Forelimb muscle (tissue), 1 donor: ENCODE measurements around the gene TMTC1. TPM values are rescaled to one million over a fixed set of nuclear protein-coding genes. Genes with fewer than 3 reads are reported as not detected.

Source experiments
- DNase-seq: peaks from one replicate; pipeline ENCODE4 v3.0.0-alpha.2; 2013; ENCODE audit warnings: low read depth
- polyA plus RNA-seq: library from polyadenylated mRNA; unstranded; fragments of 120-200 nt; gene quantifications from one replicate; pipeline ENCODE4 v1.2.1, GENCODE V29; 2013; ENCODE audit not compliant: insufficient read length

Gene TMTC1
- polyA plus RNA-seq, 1 donor, result 43.9 TPM

GRCh38 chr12:29741342-29742241, 42.1 kb downstream of the TMTC1 start:
- DNase-seq, result no peak

GRCh38 chr12:29739279-29739991, 44.3 kb downstream of the TMTC1 start:
- DNase-seq, result no peak

- peak; percentile 89 for DNase-seq
Observed at GRCh38 chr12:29738365-29738764, 45.4 kb downstream of the TMTC1 start.

- no peak for DNase-seq
Observed at GRCh38 chr12:29737644-29738043, 46.1 kb downstream of the TMTC1 start.

GRCh38 chr12:29735604-29736003, 48.1 kb downstream of the TMTC1 start:
- no peak for DNase-seq

- no peak for DNase-seq
Observed at GRCh38 chr12:29734734-29735133, 49.0 kb downstream of the TMTC1 start.

- no peak for DNase-seq
Observed at GRCh38 chr12:29734305-29734704, 49.4 kb downstream of the TMTC1 start.

- no peak for DNase-seq
Observed at GRCh38 chr12:29733501-29733900, 50.2 kb downstream of the TMTC1 start.

- no peak for DNase-seq
Observed at GRCh38 chr12:29733060-29733459, 50.7 kb downstream of the TMTC1 start.

GRCh38 chr12:29732593-29732992, 51.1 kb downstream of the TMTC1 start:
- DNase-seq, result no peak

GRCh38 chr12:29732191-29732590, 51.6 kb downstream of the TMTC1 start:
- DNase-seq, result no peak

GRCh38 chr12:29731591-29731990, 52.2 kb downstream of the TMTC1 start:
- DNase-seq, result peak; percentile 80

GRCh38 chr12:29730481-29730880, 53.3 kb downstream of the TMTC1 start:
- DNase-seq, result no peak

- no peak for DNase-seq
Observed at GRCh38 chr12:29728030-29728429, 55.7 kb downstream of the TMTC1 start.

GRCh38 chr12:29726741-29727348, 56.9 kb downstream of the TMTC1 start:
- no peak for DNase-seq

GRCh38 chr12:29726321-29726692, 57.4 kb downstream of the TMTC1 start:
- no peak for DNase-seq

GRCh38 chr12:29725587-29726320, 58.0 kb downstream of the TMTC1 start:
- DNase-seq, result no peak

GRCh38 chr12:29722164-29722563, 61.6 kb downstream of the TMTC1 start:
- DNase-seq, result no peak

GRCh38 chr12:29719381-29719780, 64.4 kb downstream of the TMTC1 start:
- DNase-seq, result no peak

GRCh38 chr12:29717540-29718100, 66.1 kb downstream of the TMTC1 start:
- DNase-seq, result no peak

- DNase-seq, result no peak
Observed at GRCh38 chr12:29714966-29715365, 68.8 kb downstream of the TMTC1 start.

- no peak for DNase-seq
Observed at GRCh38 chr12:29713729-29714128, 70.0 kb downstream of the TMTC1 start.
